ENCODE results near the gene RPS3A.
A peak's percentile ranks its signal among the peaks of the same experiment; 100 is the strongest.
"Not testable (repeated sequence)": the region's sequence is repeated elsewhere in the genome, so short reads cannot be mapped to it uniquely, and the experiment has no call there.

RPS3A gene

DNA sequence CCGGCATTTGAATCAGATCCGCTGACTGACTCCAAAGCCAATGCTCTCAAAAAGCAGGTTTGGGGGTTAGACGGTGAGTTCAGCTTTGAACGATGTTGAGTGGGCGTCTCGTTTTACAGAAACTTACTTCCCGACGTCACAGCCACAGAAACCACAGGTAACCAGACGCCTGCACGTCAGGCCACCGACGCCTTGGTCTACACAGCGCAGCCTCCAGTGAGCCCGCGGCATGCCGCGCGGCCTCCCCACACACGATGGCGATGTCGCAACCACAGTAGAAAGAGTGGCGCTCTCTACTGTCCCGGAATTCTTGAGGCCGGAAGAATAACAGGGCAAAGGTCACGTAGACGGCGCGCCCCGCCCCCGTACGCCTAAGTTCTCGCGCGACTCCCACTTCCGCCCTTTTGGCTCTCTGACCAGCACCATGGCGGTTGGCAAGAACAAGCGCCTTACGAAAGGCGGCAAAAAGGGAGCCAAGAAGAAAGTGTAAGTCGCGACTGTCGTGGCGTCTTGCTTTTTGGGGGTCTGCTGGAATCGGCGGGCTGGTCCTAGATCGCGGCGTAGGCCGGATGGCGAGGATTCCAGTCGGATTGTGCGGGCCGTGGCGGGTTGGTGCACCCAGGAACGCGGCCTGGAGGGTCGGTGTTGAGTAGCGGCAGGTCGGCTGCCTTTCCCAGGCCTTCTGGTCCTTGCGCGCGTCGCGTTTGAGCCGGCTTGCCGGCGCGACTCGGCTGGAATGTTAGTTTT is at the start of gene RPS3A:
Gene RPS3A (plus strand): TSS at position 400 of the 747 bp plus-strand sequence. CDS start 25 bp downstream, at position 425.
- H3K4me1 Mint-ChIP-seq = peaks cover 21 to 59% of the 10 kb centered on the region in 2 donors
- H3K36me3 Mint-ChIP-seq = peaks cover 26 to 32% of the 10 kb centered on the region in 2 donors
- DNase-seq = peak; percentile 99
- H3K4me3 Mint-ChIP-seq = peak within 1 kb of the TSS; percentile 91 to 97
- peaks cover 0 to 13% of the 10 kb centered on the region in 2 donors for H3K27me3 Mint-ChIP-seq
- ATAC-seq (replicated peaks) = peak; percentile 90 to 91
- no peaks in the 10 kb centered on the region for H3K9me3 Mint-ChIP-seq
- peak within 1 kb of the TSS; percentile 100 for H3K27ac Mint-ChIP-seq

DNA sequence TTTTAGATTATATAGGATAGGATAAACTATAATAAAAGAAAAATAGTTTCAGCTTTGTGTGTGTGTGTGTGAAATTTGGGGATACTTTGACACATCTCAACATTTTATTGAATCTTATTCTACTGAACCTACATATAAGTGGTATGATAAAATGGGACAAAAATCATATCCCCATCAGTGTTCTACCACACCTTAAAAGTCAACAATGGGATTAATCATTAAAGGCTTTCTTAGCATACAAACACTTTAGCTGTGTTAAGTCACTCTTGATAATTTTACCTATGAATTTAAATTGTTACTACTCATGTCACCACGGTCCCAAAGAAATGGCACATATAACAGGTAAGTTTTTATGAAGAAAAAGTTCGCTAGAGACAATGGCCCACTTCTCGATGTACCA is 46.6 kb upstream of the RPS3A start:
- ATAC-seq (replicated peaks) = no peak
- H3K4me1 Mint-ChIP-seq = no peaks in the 10 kb centered on the region
- DNase-seq = no peak
- H3K27me3 Mint-ChIP-seq = peaks cover 0 to 4% of the 10 kb centered on the region in 2 donors
- H3K9me3 Mint-ChIP-seq = no peaks in the 10 kb centered on the region
- H3K4me3 Mint-ChIP-seq = no peak overlapping the region
- H3K36me3 Mint-ChIP-seq = no peaks in the 10 kb centered on the region
- H3K27ac Mint-ChIP-seq = no peak overlapping the region

DNA sequence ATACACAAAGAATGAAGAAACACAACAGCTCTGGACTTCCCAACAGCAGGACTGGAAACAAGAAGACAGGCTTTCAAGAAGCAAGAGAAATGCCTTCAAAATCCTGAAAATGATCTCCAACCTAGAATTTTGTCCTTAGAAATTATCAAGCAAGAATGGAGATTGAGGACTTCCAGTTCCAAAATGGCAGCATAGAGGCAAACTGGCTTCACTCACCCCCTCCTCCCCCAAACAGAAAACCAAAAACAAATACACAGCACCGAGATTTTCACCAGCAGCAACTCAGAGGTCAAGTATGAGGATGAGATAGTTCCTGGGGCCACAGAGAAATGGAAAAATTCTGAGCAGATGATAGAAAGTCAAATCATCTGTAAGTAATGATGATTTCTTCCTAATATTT is 43.9 kb upstream of the RPS3A start:
- Mint-ChIP-seq H3K27ac (no peak overlapping the region), H3K9me3 (no peaks in the 10 kb centered on the region)

DNA sequence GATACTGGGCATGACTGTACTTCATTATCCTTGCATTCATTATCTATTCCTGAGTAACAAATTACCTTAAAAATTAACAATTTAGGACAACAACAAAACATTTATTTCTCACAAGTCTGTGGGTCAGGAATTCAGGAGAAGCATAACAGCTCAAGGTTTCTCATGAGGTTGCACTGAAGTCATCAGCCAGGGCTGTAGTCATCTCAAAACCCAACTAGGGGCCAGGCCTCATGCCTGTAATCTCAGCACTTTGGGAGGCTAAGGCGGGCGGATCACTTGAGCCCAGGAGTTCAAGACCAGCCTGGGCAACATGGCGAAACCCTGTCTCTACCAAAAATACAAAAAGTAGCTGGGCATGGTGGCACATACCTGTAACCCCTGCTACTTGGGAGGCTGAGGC is 36.3 kb upstream of the RPS3A start:
- not testable (repeated sequence) for H3K27ac Mint-ChIP-seq; DNase-seq; ATAC-seq (replicated peaks); H3K27me3 Mint-ChIP-seq; H3K4me3 Mint-ChIP-seq; H3K36me3 Mint-ChIP-seq; H3K4me1 Mint-ChIP-seq; H3K9me3 Mint-ChIP-seq

More for the DNA sequence above, 43.9 kb upstream of the RPS3A start:
- Mint-ChIP-seq H3K4me1 (no peaks in the 10 kb centered on the region), H3K27me3 (no peaks in the 10 kb centered on the region), H3K36me3 (no peaks in the 10 kb centered on the region), H3K4me3 (no peak overlapping the region)
- DNase-seq (no peak), ATAC-seq (replicated peaks) (no peak)

DNA sequence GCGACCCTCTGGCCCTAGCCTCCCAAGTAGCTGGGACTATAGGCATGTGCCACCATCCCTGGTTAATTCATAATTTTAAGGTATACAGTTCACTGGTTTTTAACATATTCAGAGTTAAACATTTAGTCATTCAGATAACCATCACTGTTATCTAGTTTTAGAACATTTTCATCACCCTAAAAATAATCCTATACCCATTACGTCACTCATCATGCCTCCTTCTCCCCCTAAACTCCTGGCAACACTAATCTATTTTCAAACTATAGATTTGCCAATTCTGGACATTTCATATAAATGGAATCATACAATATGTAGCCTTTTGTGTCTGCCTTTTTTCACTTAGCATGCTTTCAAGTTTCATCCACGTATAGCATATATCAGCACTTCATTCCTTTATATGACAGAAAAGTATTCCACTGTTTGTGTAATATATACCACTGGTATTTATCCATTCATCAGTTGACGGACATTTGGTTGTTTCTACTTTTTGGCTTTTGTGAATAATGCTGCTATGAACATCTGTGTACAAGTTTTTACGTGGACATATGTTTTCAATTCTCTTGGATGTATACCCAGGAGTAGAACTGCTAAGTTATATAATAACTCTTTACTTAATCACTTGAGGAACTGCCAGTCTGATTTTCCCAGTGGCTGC is 32.0 kb upstream of the RPS3A start:
- Mint-ChIP-seq H3K9me3 (no peaks in the 10 kb centered on the region), H3K4me1 (no peaks in the 10 kb centered on the region), H3K36me3 (no peaks in the 10 kb centered on the region), H3K27me3 (no peaks in the 10 kb centered on the region), H3K4me3 (no peak overlapping the region), H3K27ac (no peak overlapping the region)
- no peak for DNase-seq
- ATAC-seq (replicated peaks) = no peak

DNA sequence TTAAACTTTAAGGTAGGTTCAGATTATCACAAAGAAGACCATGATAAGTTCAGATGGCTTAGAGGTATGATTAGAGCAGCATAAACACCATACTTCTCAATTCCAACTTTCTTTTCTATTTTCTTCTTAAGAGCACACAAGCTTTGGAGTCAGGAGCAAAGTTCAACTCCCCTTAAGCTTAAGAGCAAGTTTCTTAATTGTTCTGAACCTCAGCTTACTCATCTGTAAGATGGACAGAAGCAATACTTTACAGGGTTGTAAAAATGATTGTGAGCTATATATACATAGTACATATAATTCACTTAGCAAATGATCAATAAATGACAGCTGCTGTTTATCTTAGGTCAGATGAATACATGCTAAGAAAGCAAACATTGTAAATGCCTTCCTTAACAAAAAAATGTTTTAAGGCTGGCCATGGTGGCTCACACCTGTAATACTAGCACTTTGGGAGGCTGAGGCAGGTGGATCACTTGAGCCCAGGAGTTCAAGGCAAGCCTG is 25.0 kb upstream of the RPS3A start:
- Mint-ChIP-seq H3K27me3 (no peaks in the 10 kb centered on the region), H3K27ac (no peak overlapping the region), H3K9me3 (no peaks in the 10 kb centered on the region), H3K4me3 (no peak overlapping the region), H3K36me3 (no peaks in the 10 kb centered on the region), H3K4me1 (no peaks in the 10 kb centered on the region)
- ATAC-seq (replicated peaks) = no peak
- DNase-seq = no peak

DNA sequence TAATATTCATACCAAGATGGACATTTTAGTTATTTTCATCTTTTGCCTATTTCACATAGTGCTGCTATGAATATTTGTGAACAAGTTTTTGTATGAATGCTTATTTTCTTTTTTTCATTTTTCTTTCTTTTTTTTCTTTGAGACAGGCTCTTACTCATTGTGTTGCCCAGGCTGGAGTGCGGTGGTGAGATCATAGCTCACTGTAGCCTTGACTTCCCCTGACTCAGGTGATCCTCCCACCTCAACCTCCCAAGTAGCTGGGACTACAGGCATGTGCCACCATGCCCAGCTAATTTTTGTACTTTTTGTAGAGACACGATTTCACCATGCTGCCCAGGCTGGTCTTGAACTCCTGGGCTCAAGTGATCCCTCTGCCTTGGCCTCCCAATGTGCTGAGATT is 21.4 kb upstream of the RPS3A start:
- H3K36me3 Mint-ChIP-seq; H3K4me3 Mint-ChIP-seq; H3K27me3 Mint-ChIP-seq; DNase-seq; ATAC-seq (replicated peaks); H3K4me1 Mint-ChIP-seq; H3K27ac Mint-ChIP-seq; H3K9me3 Mint-ChIP-seq: not testable (repeated sequence)

DNA sequence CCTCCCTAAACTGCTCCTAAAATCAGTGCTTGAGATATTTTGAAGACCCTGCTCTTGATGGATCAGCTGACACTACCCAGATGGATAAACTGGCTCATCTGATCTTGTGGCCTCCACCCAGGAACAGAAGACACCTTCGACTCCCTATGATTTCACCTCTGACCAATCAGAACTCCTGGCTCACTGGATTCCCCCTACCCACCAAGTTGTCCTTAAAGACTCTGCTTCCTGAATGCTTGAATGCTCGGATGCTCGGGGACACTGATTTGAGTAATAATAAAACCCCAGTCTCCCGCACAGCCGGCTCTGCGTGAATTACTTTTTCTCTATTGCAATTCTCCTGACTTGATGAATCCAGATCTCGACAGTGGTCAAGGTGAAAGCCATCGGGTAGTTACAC is 12.0 kb upstream of the RPS3A start:
- no peaks in the 10 kb centered on the region for H3K9me3 Mint-ChIP-seq
- ATAC-seq (replicated peaks) = no peak

DNA sequence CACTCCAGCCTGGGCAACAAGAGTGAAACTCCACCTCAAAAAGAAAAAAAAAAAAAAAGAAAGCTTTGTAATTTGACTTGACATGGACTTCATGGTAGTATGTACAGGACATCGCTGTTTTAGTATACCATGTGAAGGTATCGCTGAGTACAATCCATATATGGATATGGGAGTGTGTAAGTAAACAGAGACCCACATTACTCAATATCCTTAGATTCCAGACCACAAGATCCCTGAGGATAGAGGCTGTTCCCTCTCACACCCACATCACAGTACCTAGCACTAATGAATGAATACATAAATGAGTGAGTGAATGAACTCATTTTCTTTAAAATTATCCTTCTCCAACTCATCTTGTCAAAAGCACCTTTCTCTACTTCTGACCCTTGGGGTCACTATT is 8.4 kb upstream of the RPS3A start:
- H3K4me1 Mint-ChIP-seq = peaks cover 6% of the 10 kb centered on the region in 2 donors
- H3K27me3 Mint-ChIP-seq = peaks cover 13 to 15% of the 10 kb centered on the region in 2 donors
- no peaks in the 10 kb centered on the region for H3K36me3 Mint-ChIP-seq
- no peaks in the 10 kb centered on the region for H3K9me3 Mint-ChIP-seq
- no peak overlapping the region for H3K4me3 Mint-ChIP-seq
- ATAC-seq (replicated peaks) (no peak), DNase-seq (no peak)
- no peak overlapping the region for H3K27ac Mint-ChIP-seq

More for the DNA sequence above, 12.0 kb upstream of the RPS3A start:
- Mint-ChIP-seq H3K27ac (no peak overlapping the region), H3K4me3 (no peak overlapping the region), H3K36me3 (no peaks in the 10 kb centered on the region), H3K4me1 (no peaks in the 10 kb centered on the region), H3K27me3 (peaks cover 0 to 15% of the 10 kb centered on the region in 2 donors)
- DNase-seq = no peak

DNA sequence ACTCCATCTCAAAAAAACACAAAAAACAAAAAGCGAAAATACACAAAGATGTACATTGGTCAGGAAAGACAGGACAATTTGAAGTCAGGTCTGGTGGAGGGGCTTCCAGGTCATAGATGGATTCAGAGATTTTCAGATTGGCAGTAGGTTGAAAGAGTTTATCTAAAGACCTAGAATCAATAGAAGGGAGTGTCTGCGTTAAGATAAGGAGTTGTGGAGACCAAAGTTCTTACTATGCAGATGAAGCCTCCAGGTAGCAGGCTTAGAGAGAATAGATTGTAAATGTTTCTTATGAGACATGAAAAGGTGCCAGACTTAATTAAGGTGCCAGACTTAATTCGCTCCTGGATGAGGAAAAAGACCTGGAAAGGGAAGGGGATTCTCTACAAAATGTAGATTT is 6.9 kb upstream of the RPS3A start:
- ATAC-seq (replicated peaks) (no peak), DNase-seq (no peak)
- Mint-ChIP-seq H3K36me3 (no peaks in the 10 kb centered on the region), H3K27ac (no peak overlapping the region), H3K27me3 (peaks cover 8 to 13% of the 10 kb centered on the region in 2 donors), H3K4me1 (peaks cover 7 to 16% of the 10 kb centered on the region in 2 donors), H3K9me3 (no peaks in the 10 kb centered on the region), H3K4me3 (no peak overlapping the region)

DNA sequence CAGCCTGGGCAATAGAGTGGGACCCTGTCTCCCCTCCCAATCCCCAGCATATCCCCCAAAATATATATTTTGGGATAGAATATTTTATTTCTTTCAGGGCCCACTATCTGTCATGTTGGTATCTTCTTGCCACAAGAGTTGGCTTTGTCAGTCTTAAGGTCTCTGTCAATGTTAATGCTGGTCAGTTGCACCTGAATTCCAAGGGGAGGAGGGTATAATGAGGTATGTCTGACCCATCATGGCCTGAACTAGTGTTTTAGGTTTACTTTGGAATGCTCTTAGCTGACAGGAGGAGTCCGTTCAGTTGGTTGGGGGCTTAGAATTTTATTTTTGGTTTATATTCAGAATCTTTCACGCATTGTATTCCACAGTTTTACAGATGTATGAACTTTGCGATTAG is 6.2 kb upstream of the RPS3A start:
- H3K4me3 Mint-ChIP-seq = no peak overlapping the region
- H3K4me1 Mint-ChIP-seq = peaks cover 11 to 21% of the 10 kb centered on the region in 2 donors

DNA sequence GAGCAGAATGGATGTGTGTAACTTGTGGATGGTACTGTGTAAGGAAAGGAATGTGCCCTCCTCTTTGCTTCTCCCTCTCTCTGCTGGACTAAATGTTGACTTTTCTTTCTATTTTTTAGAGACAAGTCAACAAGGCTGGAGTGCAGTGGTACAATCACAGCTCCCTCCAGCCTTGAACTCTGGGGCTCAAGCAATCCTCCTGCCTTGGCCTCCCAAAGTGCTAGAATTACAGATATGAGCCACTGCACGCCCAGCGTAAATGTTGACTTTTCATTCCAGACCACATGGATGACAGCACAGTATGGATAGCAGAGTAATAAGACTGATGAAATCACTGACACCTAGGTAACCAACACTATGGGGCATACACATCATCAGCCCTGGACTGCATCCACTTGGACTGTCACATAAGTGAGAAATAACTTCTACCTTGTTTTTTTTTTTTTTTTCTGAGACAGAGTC is 5.1 kb upstream of the RPS3A start:
- H3K4me1 Mint-ChIP-seq = peaks cover 14 to 27% of the 10 kb centered on the region in 2 donors
- no peak overlapping the region for H3K27ac Mint-ChIP-seq
- peaks cover 0 to 1% of the 10 kb centered on the region in 2 donors for H3K36me3 Mint-ChIP-seq
- H3K9me3 Mint-ChIP-seq = no peaks in the 10 kb centered on the region
- ATAC-seq (replicated peaks) (no peak), DNase-seq (no peak)
- H3K27me3 Mint-ChIP-seq = peaks cover 0 to 13% of the 10 kb centered on the region in 2 donors
- no peak overlapping the region for H3K4me3 Mint-ChIP-seq

More for the DNA sequence above, 6.2 kb upstream of the RPS3A start:
- no peaks in the 10 kb centered on the region for H3K36me3 Mint-ChIP-seq
- ATAC-seq (replicated peaks) = no peak
- no peak for DNase-seq
- peaks cover 1 to 13% of the 10 kb centered on the region in 2 donors for H3K27me3 Mint-ChIP-seq
- H3K9me3 Mint-ChIP-seq = no peaks in the 10 kb centered on the region
- no peak overlapping the region for H3K27ac Mint-ChIP-seq

DNA sequence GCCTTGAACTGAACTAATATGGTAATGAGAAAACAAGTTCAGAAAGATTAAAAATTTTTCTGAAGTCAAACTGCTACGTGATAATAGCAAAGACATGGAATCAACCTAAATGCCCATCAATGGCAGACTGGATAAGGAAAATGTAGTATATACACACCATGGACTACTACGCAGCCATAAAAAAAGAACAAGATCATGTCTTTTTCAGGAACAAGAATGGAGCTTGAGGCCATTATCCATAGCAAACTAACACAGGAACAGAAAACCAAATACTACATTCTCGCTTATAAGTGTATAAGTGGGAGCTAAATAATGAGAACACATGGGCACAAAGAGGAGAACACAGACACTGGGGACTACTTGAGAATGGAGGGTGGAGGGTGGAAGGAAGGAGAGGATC is 4.3 kb upstream of the RPS3A start:
- DNase-seq (no peak), ATAC-seq (replicated peaks) (no peak)
- H3K27me3 Mint-ChIP-seq = peaks cover 0 to 13% of the 10 kb centered on the region in 2 donors
- H3K9me3 Mint-ChIP-seq = no peaks in the 10 kb centered on the region
- peaks cover 7 to 8% of the 10 kb centered on the region in 2 donors for H3K36me3 Mint-ChIP-seq
- peaks cover 14 to 27% of the 10 kb centered on the region in 2 donors for H3K4me1 Mint-ChIP-seq
- no peak overlapping the region for H3K4me3 Mint-ChIP-seq
- no peak overlapping the region for H3K27ac Mint-ChIP-seq

DNA sequence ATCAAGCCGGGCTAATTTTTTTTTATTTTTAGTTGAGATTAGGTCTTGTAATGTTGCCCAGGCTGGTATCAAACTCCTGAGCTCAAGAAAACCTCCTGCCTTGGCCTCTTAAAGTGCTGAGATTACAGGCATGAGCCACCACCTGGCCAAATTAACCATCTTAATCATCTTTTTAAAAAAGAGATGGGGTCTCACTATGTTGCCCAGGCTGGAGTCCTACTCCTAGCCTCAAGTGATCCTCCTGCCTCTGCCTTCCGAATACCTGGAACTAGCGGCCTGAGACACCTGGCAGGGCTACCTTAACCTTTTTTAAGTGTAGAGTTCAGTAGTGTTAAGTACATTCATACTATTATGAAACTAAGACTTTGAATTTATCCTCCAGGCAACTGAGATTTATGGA is 1.7 kb upstream of the RPS3A start:
- Mint-ChIP-seq H3K4me1 (peaks cover 21 to 48% of the 10 kb centered on the region in 2 donors), H3K9me3 (no peaks in the 10 kb centered on the region), H3K27ac (peak overlapping the region; percentile 100), H3K4me3 (peak overlapping the region; percentile 91 to 97), H3K27me3 (peaks cover 0 to 13% of the 10 kb centered on the region in 2 donors), H3K36me3 (peaks cover 24 to 30% of the 10 kb centered on the region in 2 donors)
- no peak for DNase-seq
- ATAC-seq (replicated peaks) = no peak

DNA sequence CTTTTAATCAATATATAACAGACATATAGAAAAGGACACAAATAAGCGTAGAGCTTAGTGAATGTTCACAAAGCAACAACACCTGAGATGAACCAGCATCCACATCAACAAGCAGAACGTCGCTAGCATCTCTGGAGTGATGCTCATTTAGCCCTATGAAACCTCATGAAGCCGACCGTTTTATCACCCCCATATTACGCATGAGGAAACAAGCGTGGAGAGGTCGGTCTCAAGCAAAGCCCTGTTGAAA is 524 bp upstream of the RPS3A start:
- Mint-ChIP-seq H3K27ac (peak overlapping the region; percentile 100), H3K4me1 (peaks cover 21 to 57% of the 10 kb centered on the region in 2 donors), H3K9me3 (no peaks in the 10 kb centered on the region), H3K36me3 (peaks cover 24 to 32% of the 10 kb centered on the region in 2 donors), H3K27me3 (peaks cover 0 to 13% of the 10 kb centered on the region in 2 donors), H3K4me3 (peak overlapping the region; percentile 91 to 97)
- ATAC-seq (replicated peaks) (no peak), DNase-seq (no peak)

Data from stimulated activated naive B cell treated with anti-CD40 and anti-IgM and Interleukin-4, amounts not matched to agents 10 μg/mL and 1 μg/mL and 100 μg/mL, for 72 hours (primary cell).